ENCODE results near the gene COX7A1.

The COX7A1 gene

GRCh38 chr19:36112678-36113077, 39.6 kb downstream of the COX7A1 start:
- DNase-seq (ENCODE audit: extremely low read depth, insufficient read length), result no peak
- Histone ChIP-seq H3K4me3 (replicated peaks; ENCODE audit: low read depth, low read length) (no peak overlapping the region), H3K36me3 (ENCODE audit: control insufficient read depth, insufficient read depth, low read length) (peaks cover 8% of the 10 kb centered on the region), H3K27me3 (replicated peaks; ENCODE audit: control insufficient read depth, insufficient read depth, low read length) (no peaks in the 10 kb centered on the region)
- TF ChIP-seq, protein P1, sequence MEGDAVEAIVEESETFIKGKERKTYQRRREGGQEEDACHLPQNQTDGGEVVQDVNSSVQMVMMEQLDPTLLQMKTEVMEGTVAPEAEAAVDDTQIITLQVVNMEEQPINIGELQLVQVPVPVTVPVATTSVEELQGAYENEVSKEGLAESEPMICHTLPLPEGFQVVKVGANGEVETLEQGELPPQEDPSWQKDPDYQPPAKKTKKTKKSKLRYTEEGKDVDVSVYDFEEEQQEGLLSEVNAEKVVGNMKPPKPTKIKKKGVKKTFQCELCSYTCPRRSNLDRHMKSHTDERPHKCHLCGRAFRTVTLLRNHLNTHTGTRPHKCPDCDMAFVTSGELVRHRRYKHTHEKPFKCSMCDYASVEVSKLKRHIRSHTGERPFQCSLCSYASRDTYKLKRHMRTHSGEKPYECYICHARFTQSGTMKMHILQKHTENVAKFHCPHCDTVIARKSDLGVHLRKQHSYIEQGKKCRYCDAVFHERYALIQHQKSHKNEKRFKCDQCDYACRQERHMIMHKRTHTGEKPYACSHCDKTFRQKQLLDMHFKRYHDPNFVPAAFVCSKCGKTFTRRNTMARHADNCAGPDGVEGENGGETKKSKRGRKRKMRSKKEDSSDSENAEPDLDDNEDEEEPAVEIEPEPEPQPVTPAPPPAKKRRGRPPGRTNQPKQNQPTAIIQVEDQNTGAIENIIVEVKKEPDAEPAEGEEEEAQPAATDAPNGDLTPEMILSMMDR (IDR thresholded peaks at IDR 0.05; ENCODE audit: insufficient read depth, low read length, poor library complexity, severe bottlenecking), result no peak

- TF ChIP-seq, protein P1 (IDR thresholded peaks at IDR 0.05; ENCODE audit: insufficient read depth, low read length, poor library complexity, severe bottlenecking), result no peak
- Histone ChIP-seq H3K36me3 (ENCODE audit: control insufficient read depth, insufficient read depth, low read length) (peaks cover 8% of the 10 kb centered on the region), H3K4me3 (replicated peaks; ENCODE audit: low read depth, low read length) (no peak overlapping the region), H3K27me3 (replicated peaks; ENCODE audit: control insufficient read depth, insufficient read depth, low read length) (no peaks in the 10 kb centered on the region)
- no peak for DNase-seq (ENCODE audit: extremely low read depth, insufficient read length)
Measured at GRCh38 chr19:36111200-36111539, 41.1 kb downstream of the COX7A1 start.

DNA sequence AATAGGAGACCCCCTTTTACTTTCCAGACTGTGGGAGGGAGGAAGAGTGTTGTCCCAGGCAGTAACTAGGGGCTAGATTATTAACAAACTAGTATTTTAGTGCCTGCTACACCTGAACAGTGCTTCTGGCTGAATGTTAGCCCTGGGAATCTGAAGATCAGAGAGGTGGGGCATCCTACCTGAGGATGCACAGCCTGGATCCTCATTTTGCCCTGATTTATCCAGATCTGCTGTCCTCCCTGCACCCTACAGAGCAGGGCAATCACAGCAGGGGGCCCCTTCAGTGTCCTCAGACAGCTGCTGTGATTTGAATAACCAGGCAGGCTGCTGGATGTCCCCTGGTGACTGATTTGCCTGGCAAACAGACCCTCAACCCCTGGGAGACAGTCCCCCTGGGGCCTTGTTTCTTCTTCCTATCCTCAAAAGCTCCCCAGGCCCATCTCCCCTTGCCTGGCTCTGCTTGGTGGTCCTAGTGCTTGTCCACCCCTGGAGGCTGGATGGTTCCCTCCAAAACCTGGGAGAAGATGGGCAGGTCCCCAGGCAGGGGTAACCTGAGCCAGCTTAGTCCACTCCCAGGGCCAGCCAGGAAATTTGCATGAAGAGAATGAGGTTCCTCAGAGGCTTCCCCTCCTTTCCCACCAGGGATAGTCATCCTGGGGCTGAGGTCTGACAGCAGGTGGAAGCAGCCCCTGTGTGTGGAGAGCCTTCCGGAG, 41.6 kb downstream of the COX7A1 start, which contains the start of gene OVOL3:
Gene OVOL3, plus strand, starts transcription at position 657 of the 713 bp plus-strand sequence. CDS start 60 bp downstream, outside the sequence.
- H3K4me3 ChIP-seq (replicated peaks; ENCODE audit: low read depth, low read length), result no peak within 1 kb of the TSS
- TF ChIP-seq, protein P1 (IDR thresholded peaks at IDR 0.05; ENCODE audit: insufficient read depth, low read length, poor library complexity, severe bottlenecking), result no peak
- DNase-seq (ENCODE audit: extremely low read depth, insufficient read length), result no peak

DNA sequence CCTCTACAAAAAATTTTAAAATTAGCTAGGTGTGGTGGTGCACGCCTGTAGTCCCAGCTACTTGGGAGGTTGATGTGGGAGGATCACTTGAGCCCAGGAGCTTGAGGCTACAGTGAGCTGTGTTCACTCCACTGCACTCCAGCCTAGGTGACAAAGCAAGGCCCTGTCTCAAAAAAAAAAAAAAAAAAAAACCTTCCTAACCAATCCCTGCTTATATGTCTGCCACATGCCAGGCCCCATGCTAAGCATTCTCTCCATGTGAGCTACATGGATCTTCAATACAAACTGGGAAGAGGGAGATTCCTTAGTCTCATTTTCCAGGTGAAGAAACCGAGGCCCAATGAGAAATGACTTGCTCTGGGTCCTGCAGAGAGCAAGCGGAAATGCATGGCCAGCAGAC, 43.6 kb downstream of the COX7A1 start:
- TF ChIP-seq, protein P1 (IDR thresholded peaks at IDR 0.05; ENCODE audit: insufficient read depth, low read length, poor library complexity, severe bottlenecking), result no peak
- Histone ChIP-seq H3K36me3 (ENCODE audit: control insufficient read depth, insufficient read depth, low read length) (peaks cover 24% of the 10 kb centered on the region), H3K27me3 (replicated peaks; ENCODE audit: control insufficient read depth, insufficient read depth, low read length) (no peaks in the 10 kb centered on the region), H3K4me3 (replicated peaks; ENCODE audit: low read depth, low read length) (no peak overlapping the region)
- DNase-seq (ENCODE audit: extremely low read depth, insufficient read length), result no peak

More for the DNA sequence above, 41.6 kb downstream of the COX7A1 start, which contains the start of gene OVOL3:
- H3K27me3 ChIP-seq (replicated peaks; ENCODE audit: control insufficient read depth, insufficient read depth, low read length), result no peaks in the 10 kb centered on the region
- peaks cover 8% of the 10 kb centered on the region for H3K36me3 ChIP-seq (ENCODE audit: control insufficient read depth, insufficient read depth, low read length)

DNA sequence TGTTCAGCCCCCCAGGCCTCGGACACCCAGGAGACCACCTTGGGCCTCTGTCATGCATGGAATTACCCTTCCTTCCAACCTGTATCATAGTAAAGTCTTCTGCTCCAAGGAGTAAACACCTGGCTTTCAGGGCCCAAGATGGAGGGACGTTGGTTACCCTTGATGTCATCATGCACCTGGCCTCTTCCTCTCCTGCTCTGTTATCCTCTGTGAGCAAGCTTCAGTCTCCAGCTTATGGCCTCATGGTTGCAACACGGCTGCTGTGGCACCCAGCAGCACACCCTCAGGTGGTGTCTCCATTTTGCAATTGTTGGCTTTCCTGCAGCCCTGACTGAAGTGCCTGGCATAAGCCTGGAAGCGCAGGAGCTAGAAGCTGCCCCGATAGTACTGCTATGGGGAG, 45.3 kb downstream of the COX7A1 start:
- H3K36me3 ChIP-seq (ENCODE audit: control insufficient read depth, insufficient read depth, low read length), result peaks cover 25% of the 10 kb centered on the region

More for the DNA sequence above, 45.3 kb downstream of the COX7A1 start:
- Histone ChIP-seq H3K27me3 (replicated peaks; ENCODE audit: control insufficient read depth, insufficient read depth, low read length) (no peaks in the 10 kb centered on the region), H3K4me3 (replicated peaks; ENCODE audit: low read depth, low read length) (no peak overlapping the region)
- DNase-seq (ENCODE audit: extremely low read depth, insufficient read length), result no peak
- TF ChIP-seq, protein P1 (IDR thresholded peaks at IDR 0.05; ENCODE audit: insufficient read depth, low read length, poor library complexity, severe bottlenecking), result no peak
